ENCODE data around the gene AIFM1.

Gene AIFM1

DNA sequence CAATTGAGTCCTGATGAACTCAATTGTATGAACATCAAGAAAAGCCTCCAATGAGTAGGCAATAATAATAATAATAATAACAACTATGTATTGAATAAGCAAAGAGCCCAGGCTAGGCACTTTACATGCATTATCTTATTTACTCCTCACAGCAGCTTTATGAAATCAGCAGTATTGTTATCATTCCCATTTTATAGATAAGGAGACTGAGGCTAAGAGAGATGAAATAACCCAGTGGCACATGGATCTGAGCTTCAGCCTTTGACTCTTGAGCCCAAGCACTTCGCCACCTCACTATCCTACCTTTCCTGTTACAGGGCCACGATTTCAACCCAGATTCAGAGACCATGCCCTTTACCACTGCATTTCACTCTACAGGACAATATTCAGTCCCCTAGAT lies 9.3 kb upstream of the AIFM1 start:
- TF ChIP-seq, protein P1, sequence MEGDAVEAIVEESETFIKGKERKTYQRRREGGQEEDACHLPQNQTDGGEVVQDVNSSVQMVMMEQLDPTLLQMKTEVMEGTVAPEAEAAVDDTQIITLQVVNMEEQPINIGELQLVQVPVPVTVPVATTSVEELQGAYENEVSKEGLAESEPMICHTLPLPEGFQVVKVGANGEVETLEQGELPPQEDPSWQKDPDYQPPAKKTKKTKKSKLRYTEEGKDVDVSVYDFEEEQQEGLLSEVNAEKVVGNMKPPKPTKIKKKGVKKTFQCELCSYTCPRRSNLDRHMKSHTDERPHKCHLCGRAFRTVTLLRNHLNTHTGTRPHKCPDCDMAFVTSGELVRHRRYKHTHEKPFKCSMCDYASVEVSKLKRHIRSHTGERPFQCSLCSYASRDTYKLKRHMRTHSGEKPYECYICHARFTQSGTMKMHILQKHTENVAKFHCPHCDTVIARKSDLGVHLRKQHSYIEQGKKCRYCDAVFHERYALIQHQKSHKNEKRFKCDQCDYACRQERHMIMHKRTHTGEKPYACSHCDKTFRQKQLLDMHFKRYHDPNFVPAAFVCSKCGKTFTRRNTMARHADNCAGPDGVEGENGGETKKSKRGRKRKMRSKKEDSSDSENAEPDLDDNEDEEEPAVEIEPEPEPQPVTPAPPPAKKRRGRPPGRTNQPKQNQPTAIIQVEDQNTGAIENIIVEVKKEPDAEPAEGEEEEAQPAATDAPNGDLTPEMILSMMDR (conservative IDR thresholded peaks at IDR 0.05; ENCODE audit: low read length): no peak
- Histone ChIP-seq H3K4me2 (ENCODE audit: low read depth, low read length, poor library complexity, severe bottlenecking) (peak overlapping the region; percentile 98), H3K36me3 (ENCODE audit: insufficient read depth, low read length) (no peaks in the 10 kb centered on the region; the same call in 1 of the 2 replicates), H3K9ac (ENCODE audit: low read depth, low read length, poor library complexity, severe bottlenecking) (peak overlapping the region; percentile 98), H3F3A (ENCODE audit: low read depth) (no peaks in the 10 kb centered on the region), H3K9me3 (ENCODE audit: insufficient read depth, low read depth, low read length) (no peaks in the 10 kb centered on the region), H3K4me1 (ENCODE audit: insufficient read depth, low read length, poor library complexity, severe bottlenecking) (peaks cover 53% of the 10 kb centered on the region), H3K27me3 (ENCODE audit: insufficient read depth, low read length, poor library complexity, severe bottlenecking) (no peaks in the 10 kb centered on the region), H3K4me3 (ENCODE audit: low read length, poor library complexity, severe bottlenecking) (peak overlapping the region; percentile 99), H3K9me2 (replicated peaks; ENCODE audit: low read depth, low read length) (no peaks in the 10 kb centered on the region), H4K20me1 (ENCODE audit: insufficient read depth, low read length, poor library complexity, severe bottlenecking) (peaks cover 44% of the 10 kb centered on the region), H2AFZ (ENCODE audit: low read length) (no peak overlapping the region), H3K79me2 (ENCODE audit: insufficient read depth, low read length) (peaks cover 88% of the 10 kb centered on the region)

DNA sequence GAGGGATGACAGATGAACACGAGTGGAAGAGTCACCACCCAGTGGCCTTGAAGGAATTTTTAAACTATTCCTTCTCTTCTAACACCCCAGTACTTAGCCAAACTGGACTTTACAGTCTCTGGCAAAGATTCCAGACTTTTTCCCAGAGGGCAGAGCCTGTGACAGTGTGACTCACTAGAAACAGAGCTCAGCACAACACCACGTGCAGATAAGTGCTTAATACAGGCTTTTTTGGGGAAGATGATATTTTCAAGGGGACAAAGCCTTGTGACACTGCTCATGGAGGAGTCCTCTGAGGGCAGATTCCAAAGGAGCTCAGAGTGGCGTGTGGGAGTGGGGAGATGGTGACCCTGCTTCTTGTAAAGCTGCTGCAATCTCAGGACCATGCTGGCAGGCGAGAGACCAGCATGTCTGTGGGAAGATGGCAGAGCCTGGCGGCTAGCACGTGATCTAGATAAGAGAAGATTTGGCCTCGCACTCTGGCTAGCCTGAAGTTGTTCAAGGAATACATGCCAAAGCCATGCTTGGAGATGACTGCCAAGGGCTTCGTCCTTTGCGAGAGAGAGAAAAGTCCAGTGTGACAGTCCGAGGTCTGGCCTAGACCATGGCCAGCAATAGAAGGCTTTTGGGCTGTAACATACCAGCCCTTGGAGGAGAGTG lies 8.5 kb upstream of the AIFM1 start:
- H3K9ac ChIP-seq (ENCODE audit: low read depth, low read length, poor library complexity, severe bottlenecking): peak overlapping the region; percentile 98
- H3K4me1 ChIP-seq (ENCODE audit: insufficient read depth, low read length, poor library complexity, severe bottlenecking): peaks cover 51% of the 10 kb centered on the region
- H4K20me1 ChIP-seq (ENCODE audit: insufficient read depth, low read length, poor library complexity, severe bottlenecking): peaks cover 39% of the 10 kb centered on the region
- H3K9me3 ChIP-seq (ENCODE audit: insufficient read depth, low read depth, low read length): no peaks in the 10 kb centered on the region
- no peak overlapping the region for H2AFZ ChIP-seq (ENCODE audit: low read length)
- peak overlapping the region; percentile 98 for H3K4me2 ChIP-seq (ENCODE audit: low read depth, low read length, poor library complexity, severe bottlenecking)
- H3K27me3 ChIP-seq (ENCODE audit: insufficient read depth, low read length, poor library complexity, severe bottlenecking): no peaks in the 10 kb centered on the region
- H3K9me2 ChIP-seq (replicated peaks; ENCODE audit: low read depth, low read length): no peaks in the 10 kb centered on the region
- peaks cover 83% of the 10 kb centered on the region for H3K79me2 ChIP-seq (ENCODE audit: insufficient read depth, low read length)
- peak overlapping the region; percentile 99 for H3K4me3 ChIP-seq (ENCODE audit: low read length, poor library complexity, severe bottlenecking)
- H3F3A ChIP-seq (ENCODE audit: low read depth): no peaks in the 10 kb centered on the region
- H3K36me3 ChIP-seq (ENCODE audit: insufficient read depth, low read length): no peaks in the 10 kb centered on the region
- no peak for TF ChIP-seq EZH2phosphoT487 (IDR thresholded peaks at IDR 0.05; ENCODE audit: borderline replicate concordance)
- TF ChIP-seq, protein P1 (conservative IDR thresholded peaks at IDR 0.05; ENCODE audit: low read length): no peak

DNA sequence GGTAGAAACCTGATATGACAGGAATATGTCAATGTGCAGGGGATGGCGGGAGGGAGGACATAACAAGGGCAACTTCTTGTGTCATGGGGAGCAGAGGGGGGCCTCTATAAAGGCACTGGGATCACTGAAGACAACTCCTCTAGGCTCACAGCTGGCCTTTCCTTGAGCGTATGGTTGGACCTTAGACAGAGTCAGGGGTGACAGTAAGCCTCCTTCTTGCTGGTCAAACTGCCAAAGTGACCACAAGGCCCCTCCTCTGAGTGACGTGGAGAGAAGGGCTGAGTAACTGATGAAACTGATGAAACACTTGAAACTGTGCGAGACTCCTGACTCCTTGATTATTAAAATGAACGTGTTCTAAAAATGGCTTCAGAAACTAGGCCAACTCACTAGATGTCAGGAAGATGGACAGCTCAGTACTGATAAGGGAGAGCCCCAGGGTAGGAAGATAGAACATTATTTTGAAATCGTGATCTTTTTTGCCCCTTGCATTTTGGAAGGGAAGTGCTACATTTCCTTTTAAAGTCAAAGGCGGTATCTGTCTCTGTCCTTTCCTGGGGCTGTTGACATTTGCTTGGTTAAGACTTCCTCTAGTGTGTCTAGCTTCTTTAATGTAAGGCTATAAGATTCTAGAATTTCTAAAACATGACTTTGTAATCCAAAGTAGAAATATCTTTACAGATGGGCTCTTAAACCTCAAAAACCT lies 7.7 kb upstream of the AIFM1 start:
- Histone ChIP-seq H3K9ac (ENCODE audit: low read depth, low read length, poor library complexity, severe bottlenecking) (peak overlapping the region; percentile 98), H3F3A (ENCODE audit: low read depth) (no peaks in the 10 kb centered on the region), H3K36me3 (ENCODE audit: insufficient read depth, low read length) (no peaks in the 10 kb centered on the region), H3K4me3 (ENCODE audit: low read length, poor library complexity, severe bottlenecking) (peak overlapping the region; percentile 99), H3K4me1 (ENCODE audit: insufficient read depth, low read length, poor library complexity, severe bottlenecking) (peaks cover 47% of the 10 kb centered on the region), H3K9me3 (ENCODE audit: insufficient read depth, low read depth, low read length) (no peaks in the 10 kb centered on the region), H3K4me2 (ENCODE audit: low read depth, low read length, poor library complexity, severe bottlenecking) (peak overlapping the region; percentile 98), H3K79me2 (ENCODE audit: insufficient read depth, low read length) (peaks cover 78% of the 10 kb centered on the region), H2AFZ (ENCODE audit: low read length) (no peak overlapping the region), H4K20me1 (ENCODE audit: insufficient read depth, low read length, poor library complexity, severe bottlenecking) (peaks cover 35% of the 10 kb centered on the region), H3K27me3 (ENCODE audit: insufficient read depth, low read length, poor library complexity, severe bottlenecking) (no peaks in the 10 kb centered on the region), H3K9me2 (replicated peaks; ENCODE audit: low read depth, low read length) (no peaks in the 10 kb centered on the region)
- TF ChIP-seq, protein P1 (conservative IDR thresholded peaks at IDR 0.05; ENCODE audit: low read length): no peak
- TF ChIP-seq EZH2phosphoT487 (IDR thresholded peaks at IDR 0.05; ENCODE audit: borderline replicate concordance): no peak
